Endothelial cell of umbilical vein (primary cell): Measurements from ENCODE around the gene TAOK1. TPM values are rescaled to one million over a fixed set of nuclear protein-coding genes. Genes with fewer than 3 reads are reported as not detected.

Source experiments
- BruUV-seq: library from RNA; stranded (reverse); fragments of 400-500 nt; replicated peaks from 2 replicates; lab custom pipeline; 2021; lab: Mats Ljungman, UMichigan
- CTCF ChIA-PET: fragments of 300-600, 350-600 bp; sonication (Branson Sonifier 250); formaldehyde crosslinking; loops from one replicate; lab custom pipeline; 2021; ENCODE audit warnings: antibody characterized with exemption, inconsistent platforms; lab: Charles Lee
- POLR2A ChIA-PET: fragments of 300-600, 350-600 bp; sonication (Branson Sonifier 250); formaldehyde crosslinking; loops from one replicate; lab custom pipeline; 2021; ENCODE audit warnings: antibody characterized with exemption, inconsistent platforms; lab: Charles Lee
- DNase-seq: peaks from one replicate; pipeline ENCODE4 v3.0.0-alpha.2; 2011; ENCODE audit warnings: low read depth, low spot score
- FAIRE-seq: peaks from 2 replicates; lab custom pipeline; 2011; peaks lifted over from hg19 to GRCh38; lab: Jason Lieb, UNC
- H2AFZ ChIP-seq: 2 replicates; pipeline ENCODE4 v1.6.0; 2012; ENCODE audit warnings: low read depth, low read length, control low read depth, inconsistent platforms
- H3K27ac ChIP-seq: 2 replicates; pipeline ENCODE4 v1.5.1; 2011; ENCODE audit warnings: low read depth, mild to moderate bottlenecking, control low read depth, low read length, moderate library complexity; ENCODE audit not compliant: insufficient read depth
- H3K27me3 ChIP-seq, 2 experiments: 2 replicates each; pipeline versions ENCODE4 v1.6.0 to v1.6.1; 2011; ENCODE audit warnings: low read length in 2 of 2, mixed read lengths in 1 of 2; ENCODE audit not compliant: control insufficient read depth in 2 of 2, insufficient read depth in 2 of 2
- H3K36me3 ChIP-seq, 2 experiments: 2 replicates in 1 of 2; 3 replicates in 1 of 2; pipeline ENCODE4 v1.5.1; 2011; ENCODE audit warnings: low read length in 2 of 2, mild to moderate bottlenecking in 1 of 2, moderate library complexity in 1 of 2; ENCODE audit not compliant: control insufficient read depth in 2 of 2, insufficient read depth in 2 of 2; ENCODE audit errors: extremely low read depth in 1 of 2
- H3K4me1 ChIP-seq: 3 replicates; pipeline ENCODE4 v1.5.1; 2011; ENCODE audit warnings: mild to moderate bottlenecking, low read length; ENCODE audit not compliant: control insufficient read depth, insufficient read depth; ENCODE audit errors: extremely low read depth
- H3K4me2 ChIP-seq: 2 replicates; pipeline ENCODE4 v1.6.1; 2011; ENCODE audit warnings: low read length, control low read depth, mixed read lengths; ENCODE audit not compliant: insufficient read depth
- H3K4me3 ChIP-seq, 3 experiments: fragments of 200-600 bp in 1 of 3; sonication (generic), shearing (Covaris generic) in 1 of 3; replicated peaks in 1 of 3; 2 replicates each; pipeline ENCODE4 v1.5.1; 2011 to 2016; ENCODE audit warnings: control low read depth in 3 of 3, low read length in 3 of 3, mild to moderate bottlenecking in 2 of 3, inconsistent platforms in 1 of 3, low read depth in 1 of 3, moderate library complexity in 1 of 3; ENCODE audit not compliant: insufficient read depth in 1 of 3
- H3K79me2 ChIP-seq: 2 replicates; pipeline ENCODE4 v1.6.0; 2012; ENCODE audit warnings: low read length, inconsistent platforms; ENCODE audit not compliant: control insufficient read depth, insufficient read depth
- H3K9ac ChIP-seq: replicated peaks from 2 replicates; pipeline ENCODE3; 2011; ENCODE audit warnings: low read length, control low read depth; ENCODE audit not compliant: insufficient read depth; ENCODE audit errors: extremely low read depth
- H3K9me1 ChIP-seq: replicated peaks from 3 replicates; pipeline ENCODE4 v1.6.0; 2011; ENCODE audit warnings: mild to moderate bottlenecking, low read length; ENCODE audit not compliant: control insufficient read depth, insufficient read depth; ENCODE audit errors: extremely low read depth
- H3K9me3 ChIP-seq: replicated peaks from 2 replicates; pipeline ENCODE4 v1.5.1; 2012; ENCODE audit warnings: low read length, inconsistent platforms; ENCODE audit not compliant: control insufficient read depth, insufficient read depth
- H4K20me1 ChIP-seq: replicated peaks from 2 replicates; pipeline ENCODE3; 2011; ENCODE audit warnings: mild to moderate bottlenecking, low read length; ENCODE audit not compliant: control insufficient read depth, insufficient read depth; ENCODE audit errors: extremely low read depth
- EZH2 ChIP-seq: IDR thresholded peaks from 2 replicates; pipeline ENCODE4 v1.6.1; 2012; ENCODE audit warnings: borderline replicate concordance, low read depth, mild to moderate bottlenecking, moderate library complexity, low read length, inconsistent platforms; ENCODE audit not compliant: severe bottlenecking
- FOS ChIP-seq: IDR thresholded peaks from 2 replicates; pipeline ENCODE4 v1.6.1; 2011; ENCODE audit warnings: mild to moderate bottlenecking, low read length, moderate library complexity, borderline replicate concordance; ENCODE audit not compliant: insufficient read depth
- GATA2 ChIP-seq: IDR thresholded peaks from 2 replicates; pipeline ENCODE4 v1.7.0; 2011; ENCODE audit warnings: low read depth, mild to moderate bottlenecking, moderate library complexity, mixed read lengths, low read length; ENCODE audit not compliant: insufficient read length, insufficient read depth
- JUN ChIP-seq: IDR thresholded peaks from 2 replicates; pipeline ENCODE4 v1.6.1; 2011; ENCODE audit warnings: borderline replicate concordance, low read depth; ENCODE audit not compliant: insufficient read length, insufficient read depth
- MYC ChIP-seq: IDR thresholded peaks from one replicate; pipeline ENCODE4 v1.6.1; 2011; ENCODE audit warnings: mild to moderate bottlenecking, low read depth, low read length
- POLR2A ChIP-seq: IDR thresholded peaks from 2 replicates; pipeline ENCODE4 v1.6.1; 2012; ENCODE audit warnings: low read depth, mild to moderate bottlenecking, control low read depth, low read length
- POLR2AphosphoS5 ChIP-seq: IDR thresholded peaks from 2 replicates; pipeline ENCODE4 v1.6.1; 2012; ENCODE audit warnings: low read depth, mild to moderate bottlenecking, control low read depth, low read length, moderate library complexity; ENCODE audit not compliant: insufficient read depth
- dilution Hi-C: fragments of 300-500 bp; cut with MboI; formaldehyde crosslinking; loops from one replicate; pipeline ENCODE4 v1.15.0; 2019; ENCODE audit warnings: low sequenced_read_pairs; ENCODE audit not compliant: extremely low pct_ligation_motif_present
- intact Hi-C: fragments of 100-400 bp; cut with micrococcal nuclease; formaldehyde crosslinking; loops from one replicate; pipeline ENCODE4 v1.10.0; 2022
- polyA plus RNA-seq, 4 experiments: library from polyadenylated mRNA; depleted of rRNA in 3 of 4; stranded (reverse) in 3 of 4; unstranded in 1 of 4; fragments of >200 nt; gene quantifications; 2 replicates each; pipeline versions ENCODE4 v1.2.1 to v1.2.3, GENCODE V29; 2011 to 2012; ENCODE audit warnings: missing spikeins in 1 of 4
- total RNA-seq: library from RNA; stranded (reverse); gene quantifications from 2 replicates; pipeline ENCODE4 v1.2.3, GENCODE V29; 2021
- TF ChIP-seq, protein P1 (sequence below): IDR thresholded peaks from 2 replicates; pipeline ENCODE4 v1.6.1; 2011; ENCODE audit not compliant: insufficient read depth, insufficient read length
- TF ChIP-seq, protein P2 (sequence below), 2 donors: IDR thresholded peaks; 1 replicate in 1 of 2; 2 replicates in 1 of 2; pipeline ENCODE4 v1.5.1; 2011; ENCODE audit warnings: low read length in 2 of 2, mild to moderate bottlenecking in 2 of 2, moderate library complexity in 2 of 2, control low read depth in 1 of 2, inconsistent platforms in 1 of 2, low read depth in 1 of 2; ENCODE audit not compliant: insufficient read depth in 1 of 2; ENCODE audit errors: extremely low read depth in 1 of 2

Gene TAOK1
- total and polyA plus RNA-seq, 2 donors (not counting 3 experiments of a cell fraction or from before 2014, with no cell fraction given): 11.0 to 82.2 TPM

DNA sequence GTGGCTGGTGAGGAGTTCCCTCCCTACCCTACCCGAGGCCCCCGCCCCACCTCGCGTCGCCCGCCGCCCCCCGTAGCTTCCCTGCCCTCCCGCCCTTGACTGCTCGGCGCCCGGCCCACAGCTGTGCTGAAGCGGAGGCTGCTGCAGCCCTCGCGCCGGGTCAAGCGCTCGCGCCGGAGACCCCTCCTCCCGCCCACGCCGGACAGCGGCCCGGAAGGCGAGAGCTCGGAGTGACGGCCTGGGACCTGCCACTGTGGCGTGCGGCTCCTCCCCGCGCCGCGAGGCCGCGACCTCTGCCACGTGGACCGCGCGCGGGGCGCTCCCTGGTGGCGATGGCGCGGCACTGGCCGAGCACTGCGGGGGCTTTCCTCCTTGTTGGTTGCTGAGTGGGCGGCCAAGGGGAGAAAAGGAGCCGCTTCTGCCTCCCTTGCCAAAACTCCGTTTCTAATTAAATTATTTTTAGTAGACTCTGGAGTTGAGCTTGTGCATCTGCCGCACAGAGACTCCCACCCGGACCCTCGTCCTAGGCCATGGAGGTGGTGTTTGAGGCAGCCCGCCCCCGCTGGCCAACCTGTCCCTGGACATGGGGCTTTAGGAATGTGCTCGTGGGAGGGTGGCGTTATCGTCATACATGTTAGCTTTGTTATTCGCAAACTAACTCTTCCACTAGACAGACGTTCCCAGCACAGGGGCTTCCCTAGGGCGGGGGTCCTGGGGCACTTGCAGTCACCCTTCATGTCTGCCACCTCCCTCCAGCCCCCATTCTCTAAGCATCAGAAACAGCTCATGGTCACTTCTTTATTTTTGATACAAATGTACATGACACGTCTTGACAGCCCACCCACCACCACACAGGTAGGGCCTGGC, 182.8 kb downstream of the TAOK1 start:
- intact Hi-C loops: loop anchor here (1.0 kb wide), 1 partner anchor 203 kb away; no protein-coding TSS in a partner anchor
- Histone ChIP-seq H2AFZ (no peak overlapping the region), H3K4me2 (no peak overlapping the region), H3K4me3 (peak overlapping the region in 1 of 3 experiments; percentile 19), H3K4me1 (peaks cover 12% of the 10 kb centered on the region), H3K9ac (no peak overlapping the region), H3K9me1 (no peaks in the 10 kb centered on the region), H3K27ac (no peak overlapping the region), H3K79me2 (no peaks in the 10 kb centered on the region), H4K20me1 (no peaks in the 10 kb centered on the region), H3K9me3 (no peaks in the 10 kb centered on the region), H3K36me3 (peaks cover 5 to 43% of the 10 kb centered on the region in 2 experiments), H3K27me3 (no peaks in the 10 kb centered on the region)
- ChIA-PET CTCF (interaction anchor here (0.6 to 8.8 kb wide), 13 partner anchors 9 to 449 kb away, joined by 3 to 105 read pairs (median 5); partner anchors contain the start of gene ANKRD13B), POLR2A (no interaction called here)
- FAIRE-seq (peak; percentile 67), DNase-seq (peak; percentile 53)
- BruUV-seq: no TSS peak
- dilution Hi-C loops: no loop called here
- TF ChIP-seq MYC (peak; percentile 87), EZH2 (no peak), FOS (no peak), POLR2A (no peak), POLR2AphosphoS5 (peak; percentile 87), GATA2 (no peak), JUN (no peak)
- TF ChIP-seq, protein P1, sequence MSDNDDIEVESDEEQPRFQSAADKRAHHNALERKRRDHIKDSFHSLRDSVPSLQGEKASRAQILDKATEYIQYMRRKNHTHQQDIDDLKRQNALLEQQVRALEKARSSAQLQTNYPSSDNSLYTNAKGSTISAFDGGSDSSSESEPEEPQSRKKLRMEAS: peak; percentile 83
- TF ChIP-seq, protein P2, sequence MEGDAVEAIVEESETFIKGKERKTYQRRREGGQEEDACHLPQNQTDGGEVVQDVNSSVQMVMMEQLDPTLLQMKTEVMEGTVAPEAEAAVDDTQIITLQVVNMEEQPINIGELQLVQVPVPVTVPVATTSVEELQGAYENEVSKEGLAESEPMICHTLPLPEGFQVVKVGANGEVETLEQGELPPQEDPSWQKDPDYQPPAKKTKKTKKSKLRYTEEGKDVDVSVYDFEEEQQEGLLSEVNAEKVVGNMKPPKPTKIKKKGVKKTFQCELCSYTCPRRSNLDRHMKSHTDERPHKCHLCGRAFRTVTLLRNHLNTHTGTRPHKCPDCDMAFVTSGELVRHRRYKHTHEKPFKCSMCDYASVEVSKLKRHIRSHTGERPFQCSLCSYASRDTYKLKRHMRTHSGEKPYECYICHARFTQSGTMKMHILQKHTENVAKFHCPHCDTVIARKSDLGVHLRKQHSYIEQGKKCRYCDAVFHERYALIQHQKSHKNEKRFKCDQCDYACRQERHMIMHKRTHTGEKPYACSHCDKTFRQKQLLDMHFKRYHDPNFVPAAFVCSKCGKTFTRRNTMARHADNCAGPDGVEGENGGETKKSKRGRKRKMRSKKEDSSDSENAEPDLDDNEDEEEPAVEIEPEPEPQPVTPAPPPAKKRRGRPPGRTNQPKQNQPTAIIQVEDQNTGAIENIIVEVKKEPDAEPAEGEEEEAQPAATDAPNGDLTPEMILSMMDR (IDR thresholded peaks at IDR 0.05; ENCODE audit: extremely low read depth in 1 of 2, insufficient read depth in 1 of 2, low read depth in 1 of 2, low read length in 2 of 2): peak; percentile 85 to 86
